GM19455 (cell line): ENCODE data around the gene USP24.

Experiments used
- ATAC-seq: cut with Tn5 transposase; IDR thresholded peaks from one replicate; pipeline ENCODE4 v1.9.1; 2021; ENCODE audit not compliant: unreplicated experiment

USP24 gene

DNA sequence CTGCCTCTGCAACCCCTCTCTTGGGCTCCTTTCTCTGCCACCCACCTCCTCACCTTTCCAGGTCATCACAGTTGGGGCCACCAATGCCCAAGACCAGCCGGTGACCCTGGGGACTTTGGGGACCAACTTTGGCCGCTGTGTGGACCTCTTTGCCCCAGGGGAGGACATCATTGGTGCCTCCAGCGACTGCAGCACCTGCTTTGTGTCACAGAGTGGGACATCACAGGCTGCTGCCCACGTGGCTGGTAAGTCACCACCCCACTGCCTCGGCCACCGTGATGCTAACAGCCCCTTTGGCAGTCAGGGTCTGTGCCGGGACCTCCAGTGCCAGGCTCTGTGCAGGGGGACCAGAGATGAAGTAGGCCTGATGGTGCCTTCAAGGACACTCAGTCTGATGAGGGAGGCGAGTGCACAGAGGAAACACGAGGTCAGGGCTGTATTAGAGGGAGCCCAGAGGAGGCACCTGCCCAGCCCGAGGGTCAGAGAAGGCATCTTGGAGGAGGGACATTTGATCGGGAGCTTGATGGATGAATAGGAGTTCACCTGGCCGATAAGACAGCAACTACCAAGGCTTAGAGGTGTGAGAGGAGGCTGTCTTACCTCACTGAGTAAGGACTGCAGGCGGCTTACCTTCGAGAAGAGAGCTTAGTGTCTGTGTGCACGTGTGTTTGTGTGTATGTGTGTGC, 157.8 kb downstream of the USP24 start:
- ATAC-seq = no peak

DNA sequence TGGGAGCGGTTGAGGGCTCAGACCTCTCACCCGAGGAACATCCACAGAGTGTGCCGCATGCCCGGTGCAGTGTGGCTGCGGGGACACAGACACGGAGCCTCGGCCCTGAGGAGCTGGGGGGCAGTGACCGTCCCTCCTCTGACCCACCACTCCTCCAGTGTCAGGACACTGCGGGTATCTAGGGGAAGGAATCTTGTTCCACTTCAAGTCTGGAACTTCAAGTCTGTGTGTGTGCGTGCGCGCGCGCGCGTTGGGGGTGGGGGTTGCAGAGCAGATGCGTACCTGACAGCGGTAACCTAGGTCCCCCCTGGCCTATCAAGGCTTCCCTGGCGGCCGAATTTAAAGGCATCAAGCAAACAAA, 158.6 kb downstream of the USP24 start:
- ATAC-seq = no peak

- no peak for ATAC-seq
Measured at GRCh38 chr1:55055951-55056631, 159.1 kb downstream of the USP24 start.

- ATAC-seq = no peak
Measured at GRCh38 chr1:55055084-55055882, 159.9 kb downstream of the USP24 start.

DNA sequence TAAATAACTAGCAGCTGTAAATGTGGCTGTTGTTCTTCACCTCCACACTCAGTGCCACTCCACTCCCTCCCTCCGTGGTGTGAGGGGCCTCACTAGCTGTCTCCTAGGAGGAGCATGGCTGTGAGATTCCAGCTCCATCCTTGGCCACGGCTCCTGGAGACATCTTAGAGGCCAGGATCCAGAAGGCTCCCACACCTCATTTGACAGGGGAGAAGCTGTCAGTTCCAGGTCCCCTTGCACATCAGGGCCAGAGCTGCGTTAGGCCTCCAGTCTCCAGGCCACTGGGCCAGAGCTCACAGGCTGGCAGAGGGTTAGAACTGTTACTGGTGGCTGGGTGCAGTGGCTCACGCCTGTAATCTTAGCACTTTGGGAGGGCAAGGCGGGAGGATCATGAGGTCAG, 160.8 kb downstream of the USP24 start:
- no peak for ATAC-seq

GRCh38 chr1:55053265-55053954, 161.8 kb downstream of the USP24 start:
- ATAC-seq = no peak

GRCh38 chr1:55052221-55053142, 162.7 kb downstream of the USP24 start:
- ATAC-seq = no peak

DNA sequence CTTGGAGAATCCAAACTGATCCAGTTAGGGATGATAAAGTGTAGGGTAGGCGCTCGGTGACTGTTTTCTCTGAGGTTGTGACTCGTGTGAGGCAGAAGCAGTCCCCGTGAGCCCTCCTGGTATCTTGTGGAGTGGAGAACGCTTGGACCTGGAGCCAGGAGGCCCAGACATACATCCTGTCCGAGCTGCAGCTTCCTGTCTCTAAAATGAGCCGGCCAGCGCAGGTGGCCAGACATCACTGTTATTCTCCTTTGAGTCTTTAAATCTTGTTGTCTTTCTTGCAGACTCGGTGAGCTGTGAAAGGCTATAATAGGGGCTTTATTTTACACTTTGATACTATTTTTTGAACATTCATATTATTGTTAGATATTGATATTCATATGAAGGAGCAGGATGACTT, 163.5 kb downstream of the USP24 start:
- ATAC-seq = no peak

- no peak for ATAC-seq
Measured at GRCh38 chr1:55051169-55051568, 164.0 kb downstream of the USP24 start.

DNA sequence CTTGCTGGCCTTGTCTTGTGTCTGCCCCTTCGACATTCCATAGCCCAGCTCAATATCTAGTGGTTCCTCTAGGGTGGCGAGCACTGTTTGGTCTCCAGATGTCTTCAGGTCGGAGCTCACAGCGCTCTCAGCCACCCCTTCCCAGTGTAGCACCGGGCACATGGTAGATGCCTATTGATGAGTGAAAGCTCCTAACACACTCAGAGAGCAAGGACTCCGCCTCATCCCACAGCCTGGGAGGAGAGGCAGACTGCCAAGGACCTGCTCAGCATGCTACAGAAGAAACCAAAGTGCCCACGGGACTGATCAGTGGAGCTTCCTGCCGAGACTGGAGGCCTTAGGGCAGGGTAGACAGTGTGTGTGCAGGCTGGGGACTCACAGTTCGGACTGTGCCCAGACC, 164.9 kb downstream of the USP24 start:
- ATAC-seq = no peak

GRCh38 chr1:55049914-55050278, 165.3 kb downstream of the USP24 start:
- ATAC-seq = no peak

- no peak for ATAC-seq
Measured at GRCh38 chr1:55049271-55049913, 165.8 kb downstream of the USP24 start.

- no peak for ATAC-seq
Measured at GRCh38 chr1:55048453-55049270, 166.5 kb downstream of the USP24 start.

DNA sequence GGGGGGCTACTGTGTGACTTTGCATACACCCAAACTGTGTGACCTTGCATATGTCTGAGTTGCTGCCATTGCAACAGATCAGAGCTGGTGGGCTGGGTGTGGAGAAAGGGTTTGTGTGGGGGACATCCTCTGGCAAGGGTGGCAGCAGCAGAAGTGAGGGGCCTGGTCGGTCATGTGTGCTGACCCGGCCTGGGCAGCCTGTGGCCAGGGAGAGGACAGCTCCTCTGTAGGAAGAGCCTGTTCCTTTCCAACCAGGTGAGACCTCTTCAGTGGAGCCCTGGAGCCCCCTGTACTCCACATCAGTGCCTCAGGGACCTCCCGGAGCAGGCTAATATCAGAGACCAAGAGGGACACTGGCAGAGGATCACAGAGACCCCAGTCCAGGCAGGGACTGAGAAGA, 167.6 kb downstream of the USP24 start:
- no peak for ATAC-seq

- ATAC-seq = no peak
Measured at GRCh38 chr1:55046871-55047270, 168.3 kb downstream of the USP24 start.

DNA sequence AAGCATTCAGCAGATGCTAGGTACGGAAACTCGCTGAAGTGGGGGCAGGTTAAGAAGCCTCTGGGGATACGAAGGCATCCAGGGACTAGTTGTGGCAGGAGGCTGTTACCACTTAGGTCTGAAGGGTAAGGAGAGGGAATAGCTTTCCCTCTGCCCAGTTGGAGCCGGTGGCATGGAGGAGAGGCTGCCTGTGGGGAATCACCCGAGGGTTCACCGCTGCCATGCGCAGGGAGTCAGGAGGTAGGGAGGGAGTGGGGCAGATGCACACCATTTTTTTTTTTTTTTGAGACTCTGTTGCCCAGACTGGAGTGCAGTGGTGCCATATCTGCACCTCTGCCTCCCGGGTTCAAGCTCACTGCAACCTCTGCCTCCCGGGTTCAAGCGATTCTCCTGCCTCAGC, 169.7 kb downstream of the USP24 start:
- no peak for ATAC-seq

DNA sequence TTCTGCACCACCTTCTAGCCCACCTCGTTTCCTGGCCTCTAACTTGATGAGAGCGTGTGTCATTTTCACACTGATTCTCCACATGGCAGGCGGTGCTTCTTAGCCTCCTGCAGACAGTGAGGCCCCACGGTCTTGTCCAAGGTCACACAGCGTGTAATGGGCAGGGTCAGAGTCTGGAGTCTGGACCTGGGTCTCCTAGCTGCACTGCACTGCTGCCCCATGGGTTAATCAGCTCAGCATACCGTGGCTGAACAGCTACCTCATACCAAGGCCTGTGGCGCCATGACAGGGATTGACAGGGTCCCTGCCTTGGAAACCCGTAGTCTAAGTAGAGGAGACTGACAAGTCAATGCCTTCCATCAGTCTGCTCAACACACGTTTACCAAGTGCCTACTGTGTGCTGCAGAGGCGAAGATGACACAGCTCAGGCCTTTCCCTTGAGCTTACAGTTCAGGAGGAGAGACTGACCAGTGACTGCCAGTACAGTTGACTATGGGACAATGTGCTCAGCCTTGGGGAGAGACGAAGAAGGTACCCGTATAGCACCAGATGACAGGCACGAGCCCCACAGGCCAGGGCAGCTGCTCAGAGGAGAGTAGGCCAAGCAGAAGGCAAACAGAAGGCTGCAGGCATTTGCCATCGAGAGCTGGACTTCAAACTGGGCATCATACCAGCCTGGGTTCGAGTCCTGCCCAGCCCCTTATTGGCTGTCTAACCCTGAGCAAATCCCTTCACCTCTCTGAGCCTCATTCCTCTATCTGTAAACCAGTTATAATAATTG, 170.4 kb downstream of the USP24 start:
- no peak for ATAC-seq

- ATAC-seq = no peak
Measured at GRCh38 chr1:55043726-55044125, 171.4 kb downstream of the USP24 start.
